ENCODE measurements around the gene H2BW2.
"Not testable (repeated sequence)": the region's sequence is repeated elsewhere in the genome, so short reads cannot be mapped to it uniquely, and the experiment has no call there.

The H2BW2 gene

DNA sequence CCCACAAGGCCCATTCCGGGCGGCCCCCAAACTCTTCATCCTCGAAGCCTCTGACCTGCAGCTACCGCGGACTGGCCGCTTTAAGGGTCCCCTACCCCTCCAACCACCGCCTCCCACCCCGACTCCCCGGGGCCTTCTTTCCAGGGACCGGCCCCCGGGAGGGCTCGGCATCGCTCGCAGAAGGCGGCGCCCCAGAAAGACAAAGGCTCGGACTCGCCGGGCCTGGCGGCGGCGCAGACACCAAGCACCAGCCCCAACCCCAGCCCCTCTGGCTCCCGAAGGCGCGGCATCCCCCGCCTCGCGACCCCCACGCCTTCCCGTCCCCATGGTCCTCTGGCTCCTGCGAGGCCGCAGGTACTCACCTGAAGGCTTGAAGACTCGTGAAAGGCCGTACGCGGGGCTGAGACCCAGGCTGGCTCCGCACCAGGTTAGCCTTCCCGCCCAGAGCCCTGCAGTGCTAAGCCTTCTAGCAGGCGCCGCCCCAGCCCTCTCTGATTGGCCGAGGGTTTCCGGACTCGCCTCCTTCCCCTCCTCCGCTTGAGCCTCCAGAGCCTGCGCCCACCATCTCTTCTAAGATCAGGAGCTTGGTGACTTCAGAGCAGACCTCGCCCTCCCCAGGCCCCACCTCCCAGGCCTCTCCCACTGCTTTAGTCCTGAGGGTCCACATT is 36.2 kb downstream of the H2BW2 start, which contains the start of gene TMSB15C:
Gene TMSB15C (minus strand): TSS at position 459 of the 668 bp plus-strand sequence.
- not testable (repeated sequence) for H3K36me3 ChIP-seq (ENCODE audit: control insufficient read depth in 1 of 2, insufficient read depth in 2 of 2, low read length in 2 of 2); H3K27ac ChIP-seq (ENCODE audit: low read length); H3K4me1 ChIP-seq (ENCODE audit: control insufficient read depth in 1 of 2, insufficient read depth in 2 of 2, low read length in 2 of 2); H3K27me3 ChIP-seq (ENCODE audit: low read depth, low read length); H3K4me3 ChIP-seq (ENCODE audit: low read depth in 1 of 2, low read length in 2 of 2); H3K9me3 ChIP-seq (ENCODE audit: control insufficient read depth in 1 of 2, low read length in 2 of 2)

DNA sequence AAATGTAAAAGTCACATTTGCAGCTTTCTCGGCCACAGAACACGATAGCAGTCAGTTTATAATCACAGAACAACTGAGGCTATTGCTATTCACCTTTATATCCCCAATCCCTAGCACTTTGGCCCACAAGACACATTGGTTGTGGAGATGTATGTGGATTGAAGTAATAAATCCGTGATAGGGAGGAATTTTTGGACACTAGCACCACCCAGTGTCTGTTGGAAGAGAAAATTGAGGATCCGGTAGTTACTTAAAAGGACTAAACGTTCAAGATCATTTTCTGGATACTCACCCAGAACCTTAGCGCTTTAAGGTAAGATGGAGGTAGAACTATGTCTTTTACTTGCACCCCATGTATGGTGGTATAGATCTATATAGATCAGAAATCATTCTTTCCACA is 38.1 kb downstream of the H2BW2 start:
- H3K9me3 ChIP-seq (ENCODE audit: control insufficient read depth in 1 of 2, low read length in 2 of 2); H3K27ac ChIP-seq (ENCODE audit: low read length); H3K4me3 ChIP-seq (ENCODE audit: low read depth in 1 of 2, low read length in 2 of 2); H3K36me3 ChIP-seq (ENCODE audit: control insufficient read depth in 1 of 2, insufficient read depth in 2 of 2, low read length in 2 of 2); H3K4me1 ChIP-seq (ENCODE audit: control insufficient read depth in 1 of 2, insufficient read depth in 2 of 2, low read length in 2 of 2); H3K27me3 ChIP-seq (ENCODE audit: low read depth, low read length): not testable (repeated sequence)

DNA sequence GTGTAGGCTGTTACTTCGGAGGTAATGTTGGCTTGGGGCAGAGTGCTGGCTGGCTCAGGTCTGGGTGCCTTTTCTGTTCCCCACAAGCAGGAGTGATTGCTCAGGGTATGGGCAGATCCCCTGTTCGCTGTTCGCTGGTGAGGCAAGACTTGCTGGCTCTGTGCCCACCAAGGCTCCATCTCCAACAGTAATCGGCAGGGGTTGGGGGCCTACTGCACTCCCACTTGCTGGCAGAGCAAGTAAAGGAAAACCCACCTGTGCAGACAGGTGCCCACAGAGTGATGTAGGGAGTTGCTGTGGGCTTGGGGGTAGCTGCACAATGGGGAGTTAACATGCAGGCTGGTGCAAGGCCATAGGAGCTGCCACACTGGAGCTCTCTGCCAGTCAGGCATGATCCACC is 44.3 kb downstream of the H2BW2 start:
- H3K9me3 ChIP-seq (ENCODE audit: control insufficient read depth in 1 of 2, low read length in 2 of 2) = no peaks in the 10 kb centered on the region
- no peak overlapping the region for H3K27ac ChIP-seq (ENCODE audit: low read length)
- H3K4me1 ChIP-seq (ENCODE audit: control insufficient read depth in 1 of 2, insufficient read depth in 2 of 2, low read length in 2 of 2) = no peaks in the 10 kb centered on the region
- H3K27me3 ChIP-seq (ENCODE audit: low read depth, low read length) = no peaks in the 10 kb centered on the region
- no peaks in the 10 kb centered on the region for H3K36me3 ChIP-seq (ENCODE audit: control insufficient read depth in 1 of 2, insufficient read depth in 2 of 2, low read length in 2 of 2)
- H3K4me3 ChIP-seq (ENCODE audit: low read depth in 1 of 2, low read length in 2 of 2) = no peak overlapping the region

DNA sequence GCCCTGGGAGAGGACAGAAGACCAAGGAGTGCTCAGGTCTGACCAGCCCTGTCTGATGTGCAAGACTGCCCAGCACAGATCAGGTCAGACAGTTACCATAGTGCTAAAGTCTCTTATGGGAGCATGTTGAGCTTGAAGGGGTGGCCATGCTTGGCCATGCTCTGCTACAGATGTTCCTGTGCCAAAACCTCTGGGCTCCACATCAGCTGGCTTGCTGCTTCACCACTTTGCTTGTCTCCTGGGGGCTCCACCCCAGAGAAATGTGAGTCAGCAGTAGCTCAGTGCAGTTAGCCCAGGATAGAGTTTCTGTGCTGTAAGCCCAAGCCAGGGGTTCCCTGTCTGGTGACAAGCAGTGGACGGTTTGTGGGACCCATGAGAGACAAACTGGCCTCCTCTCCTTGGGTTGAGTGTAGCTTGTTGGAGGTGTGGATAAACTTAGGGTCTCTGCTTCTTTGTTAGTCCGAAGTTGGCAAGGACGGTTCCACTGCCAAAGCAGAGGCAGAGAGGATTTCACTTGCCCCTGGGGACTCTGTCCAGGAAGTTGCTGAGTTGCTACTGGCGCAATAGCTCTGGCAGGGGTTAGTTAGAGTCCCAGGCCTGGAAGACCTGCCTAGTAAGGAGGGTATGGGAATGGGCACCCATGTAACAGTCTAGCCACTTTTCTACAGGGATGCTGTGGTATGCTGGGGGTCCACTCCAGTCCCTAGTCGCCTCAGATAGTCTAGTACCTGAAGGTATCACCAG is 45.0 kb downstream of the H2BW2 start:
- H3K27me3 ChIP-seq (ENCODE audit: low read depth, low read length) = no peaks in the 10 kb centered on the region
- H3K9me3 ChIP-seq (ENCODE audit: control insufficient read depth in 1 of 2, low read length in 2 of 2) = no peaks in the 10 kb centered on the region
- no peaks in the 10 kb centered on the region for H3K4me1 ChIP-seq (ENCODE audit: control insufficient read depth in 1 of 2, insufficient read depth in 2 of 2, low read length in 2 of 2)
- no peaks in the 10 kb centered on the region for H3K36me3 ChIP-seq (ENCODE audit: control insufficient read depth in 1 of 2, insufficient read depth in 2 of 2, low read length in 2 of 2)
- no peak overlapping the region for H3K4me3 ChIP-seq (ENCODE audit: low read depth in 1 of 2, low read length in 2 of 2)
- H3K27ac ChIP-seq (ENCODE audit: low read length) = no peak overlapping the region

DNA sequence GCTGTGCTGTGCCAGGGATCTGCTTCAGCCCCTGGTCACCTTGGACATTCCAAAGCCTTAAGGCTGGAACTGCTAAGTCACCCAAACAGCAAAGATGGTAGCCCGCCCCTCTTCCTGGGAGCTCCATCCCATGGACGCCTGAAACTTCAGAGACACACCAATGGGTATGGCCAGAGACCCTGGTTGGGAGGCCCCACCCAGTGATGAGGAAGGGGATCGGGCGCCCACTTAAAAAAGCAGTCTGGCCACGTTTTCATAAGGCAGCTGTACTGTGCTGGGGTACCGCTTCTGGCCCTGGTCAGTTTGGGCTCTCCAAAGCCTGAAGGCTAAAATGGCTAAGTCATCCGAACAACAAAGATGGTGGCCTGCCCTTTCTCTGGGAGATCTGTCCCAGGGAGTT is 45.7 kb downstream of the H2BW2 start:
- no peaks in the 10 kb centered on the region for H3K27me3 ChIP-seq (ENCODE audit: low read depth, low read length)

DNA sequence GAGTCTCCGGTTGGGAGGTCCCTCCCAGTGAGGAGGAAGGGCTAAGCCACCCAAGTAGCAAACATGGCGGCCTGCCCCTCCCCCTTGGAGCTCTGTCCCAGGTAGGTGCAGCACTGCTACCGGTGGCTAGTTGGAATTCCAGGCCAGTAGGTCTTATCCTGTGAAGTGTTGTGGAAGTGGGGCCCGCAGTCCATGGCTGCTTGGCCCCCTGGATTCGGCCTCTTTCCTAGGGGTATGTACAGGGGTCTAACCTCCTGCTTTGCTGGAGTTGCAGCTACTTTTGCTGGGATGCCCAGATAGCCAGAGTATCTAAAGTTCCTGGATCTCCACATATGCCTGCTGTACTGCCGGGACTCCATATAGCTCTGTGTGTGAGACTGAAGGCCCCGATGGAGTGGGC is 46.2 kb downstream of the H2BW2 start:
- Histone ChIP-seq H3K4me3 (ENCODE audit: low read depth in 1 of 2, low read length in 2 of 2) (no peak overlapping the region), H3K27ac (ENCODE audit: low read length) (no peak overlapping the region), H3K27me3 (ENCODE audit: low read depth, low read length) (no peaks in the 10 kb centered on the region), H3K36me3 (ENCODE audit: control insufficient read depth in 1 of 2, insufficient read depth in 2 of 2, low read length in 2 of 2) (no peaks in the 10 kb centered on the region), H3K9me3 (ENCODE audit: control insufficient read depth in 1 of 2, low read length in 2 of 2) (no peaks in the 10 kb centered on the region), H3K4me1 (ENCODE audit: control insufficient read depth in 1 of 2, insufficient read depth in 2 of 2, low read length in 2 of 2) (no peaks in the 10 kb centered on the region)

More for the DNA sequence above, 45.7 kb downstream of the H2BW2 start:
- H3K36me3 ChIP-seq (ENCODE audit: control insufficient read depth in 1 of 2, insufficient read depth in 2 of 2, low read length in 2 of 2) = no peaks in the 10 kb centered on the region
- no peak overlapping the region for H3K27ac ChIP-seq (ENCODE audit: low read length)
- no peaks in the 10 kb centered on the region for H3K4me1 ChIP-seq (ENCODE audit: control insufficient read depth in 1 of 2, insufficient read depth in 2 of 2, low read length in 2 of 2)
- no peak overlapping the region for H3K4me3 ChIP-seq (ENCODE audit: low read depth in 1 of 2, low read length in 2 of 2)
- H3K9me3 ChIP-seq (ENCODE audit: control insufficient read depth in 1 of 2, low read length in 2 of 2) = no peaks in the 10 kb centered on the region
